K562 (cell line): ENCODE results near the gene MRPL4. TPM values are rescaled to one million over a fixed set of nuclear protein-coding genes. Genes with fewer than 3 reads are reported as not detected.

Experiments used
- ATAC-seq: fragments of 200-7000 bp; cut with Tn5 transposase; 3 replicates; pipeline ENCODE4 v1.9.1; 2020; ENCODE audit warnings: moderate library complexity
- BruUV-seq: library from RNA; stranded (reverse); fragments of 400-500 nt; replicated peaks from 2 replicates; lab custom pipeline; 2021; lab: Mats Ljungman, UMichigan
- CTCF ChIA-PET: fragments of 300-600 bp; formaldehyde crosslinking; extraction: SDS; loops from one replicate; lab custom pipeline; 2021; ENCODE audit warnings: low intra/inter-chr PET ratio; lab: Yijun Ruan, JAX
- POLR2A ChIA-PET: fragments of 300-600, 350-650 bp; sonication (Branson Sonifier 250); formaldehyde crosslinking; extraction: SDS; loops from one replicate; lab custom pipeline; 2021; ENCODE audit warnings: antibody characterized with exemption, inconsistent platforms; lab: Yijun Ruan, JAX
- DNase-seq, 4 experiments: peaks; one replicate each; pipeline versions ENCODE4 v3.0.0 to v3.0.0-alpha.2; 2011 to 2018; ENCODE audit warnings: low spot score in 3 of 4, mixed read lengths in 3 of 4; ENCODE audit errors: extremely low read depth in 1 of 4
- FAIRE-seq: peaks from 2 replicates; lab custom pipeline; 2011; peaks lifted over from hg19 to GRCh38; lab: Jason Lieb, UNC
- H2AFZ ChIP-seq: 2 replicates; pipeline ENCODE4 v1.6.0; 2011; ENCODE audit warnings: low read depth, low read length, control low read depth, inconsistent platforms
- H3K27ac ChIP-seq: fragments of 200-600 bp; 3 replicates; pipeline ENCODE4 v1.8.0; 2011; ENCODE audit warnings: low read depth, mild to moderate bottlenecking, control low read depth, inconsistent platforms, low read length, moderate library complexity, mixed read lengths; ENCODE audit errors: extremely low read depth
- H3K27me3 ChIP-seq, 2 experiments: fragments of 300-600 bp in 1 of 2; 2 replicates in 1 of 2; 3 replicates in 1 of 2; pipeline versions ENCODE4 v1.6.0 to v1.8.0; 2011; ENCODE audit warnings: inconsistent platforms in 2 of 2, low read length in 2 of 2, mild to moderate bottlenecking in 1 of 2, mixed read lengths in 1 of 2, moderate library complexity in 1 of 2; ENCODE audit not compliant: control insufficient read depth in 2 of 2, insufficient read depth in 2 of 2
- H3K36me3 ChIP-seq: fragments of 300-600 bp; 3 replicates; pipeline ENCODE4 v1.8.0; 2011; ENCODE audit warnings: mild to moderate bottlenecking, low read length, inconsistent platforms; ENCODE audit not compliant: control insufficient read depth, insufficient read depth
- H3K4me1 ChIP-seq, 2 experiments: fragments of 200-600 bp in 1 of 2; replicated peaks in 1 of 2; 2 replicates in 1 of 2; 3 replicates in 1 of 2; pipeline versions ENCODE4 v1.5.1 to v1.8.0; 2011; ENCODE audit warnings: inconsistent platforms in 2 of 2, low read length in 2 of 2, mild to moderate bottlenecking in 1 of 2, mixed read lengths in 1 of 2, moderate library complexity in 1 of 2; ENCODE audit not compliant: control insufficient read depth in 2 of 2, insufficient read depth in 2 of 2
- H3K4me2 ChIP-seq: 2 replicates; pipeline ENCODE4 v1.6.1; 2011; ENCODE audit warnings: low read length, control low read depth, inconsistent platforms, mixed read lengths; ENCODE audit not compliant: insufficient read depth
- H3K4me3 ChIP-seq: fragments of 200-600 bp; sonication (generic), shearing (Covaris generic); 2 replicates; pipeline ENCODE4 v1.5.1; 2016; ENCODE audit warnings: control low read depth, inconsistent platforms
- H3K79me2 ChIP-seq: fragments of 200-600 bp; 3 replicates; pipeline ENCODE4 v1.8.0; 2011; ENCODE audit warnings: low read length, inconsistent platforms; ENCODE audit not compliant: control insufficient read depth, insufficient read depth
- H3K9ac ChIP-seq, 2 experiments: 2 replicates each; pipeline versions ENCODE4 v1.6.0 to v1.6.1; 2011; ENCODE audit warnings: low read depth in 2 of 2, low read length in 2 of 2, control low read depth in 1 of 2, inconsistent platforms in 1 of 2, mild to moderate bottlenecking in 1 of 2, mixed read lengths in 1 of 2; ENCODE audit not compliant: insufficient read depth in 1 of 2
- H3K9me1 ChIP-seq: one replicate; pipeline ENCODE4 v1.6.0; 2011; ENCODE audit warnings: inconsistent platforms, mild to moderate bottlenecking, low read length, moderate library complexity; ENCODE audit not compliant: control insufficient read depth, insufficient read depth
- H3K9me3 ChIP-seq: replicated peaks from 2 replicates; pipeline ENCODE4 v1.5.1; 2011; ENCODE audit warnings: low read depth, low read length, inconsistent platforms; ENCODE audit not compliant: control insufficient read depth, insufficient read depth
- H4K20me1 ChIP-seq: replicated peaks from 2 replicates; pipeline ENCODE4 v1.6.1; 2011; ENCODE audit warnings: low read length, inconsistent platforms, mixed read lengths; ENCODE audit not compliant: control insufficient read depth, insufficient read depth
- BRCA1 ChIP-seq, 2 experiments: fragments of 450-650 bp in 1 of 2; sonication (generic) in 1 of 2; formaldehyde crosslinking in 1 of 2; IDR thresholded peaks; 2 replicates each; pipeline versions ENCODE4 v1.5.0 to v1.6.1; 2017 to 2020; ENCODE audit warnings: mild to moderate bottlenecking in 1 of 2, missing genetic modification reagents in 1 of 2
- CBFA2T3 ChIP-seq: fragments of 450-650 bp; IDR thresholded peaks from 2 replicates; pipeline ENCODE4 v1.6.1; 2017
- FOXA1 ChIP-seq: fragments of 450-650 bp; IDR thresholded peaks from 2 replicates; pipeline ENCODE4 v1.6.1; 2016; ENCODE audit warnings: mild to moderate bottlenecking, borderline replicate concordance
- HEY1 ChIP-seq: fragments of 250-450 bp; sonication (Bioruptor Pico); IDR thresholded peaks from 2 replicates; pipeline ENCODE4 v1.5.0; 2020; ENCODE audit warnings: mild to moderate bottlenecking, moderate library complexity, borderline replicate concordance
- KDM5B ChIP-seq: fragments of 200-600 bp; sonication (generic); IDR thresholded peaks from 2 replicates; pipeline ENCODE4 v1.6.1; 2012; ENCODE audit warnings: low read depth, mild to moderate bottlenecking, moderate library complexity, low read length, control low read depth, inconsistent platforms; ENCODE audit not compliant: insufficient replicate concordance
- MAX ChIP-seq: sonication (generic); formaldehyde crosslinking; IDR thresholded peaks from 2 replicates; pipeline ENCODE4 v1.9.0; 2022; ENCODE audit warnings: mild to moderate bottlenecking, missing genetic modification reagents
- MCM3 ChIP-seq: fragments of 450-650 bp; IDR thresholded peaks from 2 replicates; pipeline ENCODE4 v1.6.1; 2016
- POLR2H ChIP-seq: IDR thresholded peaks from 2 replicates; pipeline ENCODE4 v1.6.1; 2016; ENCODE audit warnings: missing genetic modification characterization, low read depth, mild to moderate bottlenecking, control low read depth, missing compliant biosample characterization, moderate library complexity
- RBM22 ChIP-seq: fragments of 200-400 bp; formaldehyde crosslinking; IDR thresholded peaks from 2 replicates; pipeline ENCODE4 v1.6.1; 2018; ENCODE audit warnings: low read length, low read depth; ENCODE audit not compliant: poor library complexity, severe bottlenecking
- ZNF79 ChIP-seq: fragments of 250-450 bp; sonication (Bioruptor Pico); IDR thresholded peaks from 2 replicates; pipeline ENCODE4 v1.4.0; 2020; ENCODE audit warnings: low read depth, mild to moderate bottlenecking, moderate library complexity
- WGBS: fragments of 100-300 bp; shearing (Covaris generic); methylation state at CpG from one replicate; pipeline ENCODE4 v1.1.6; 2016; ENCODE audit warnings: low coverage, mixed read lengths; ENCODE audit not compliant: insufficient coverage; ENCODE audit errors: missing lambda C conversion rate; 5-methylcytosine and 5-hydroxymethylcytosine counted together
- in situ Hi-C: fragments of 300-500 bp; cut with MboI; formaldehyde crosslinking; loops from 4 replicates; pipeline ENCODE4 v1.15.0; 2018; ENCODE audit warnings: inconsistent platforms, mixed read lengths
- intact Hi-C: fragments of 100-400 bp; cut with micrococcal nuclease; formaldehyde crosslinking; loops from 2 replicates; pipeline ENCODE4 v1.14.2; 2022
- polyA plus RNA-seq, 8 experiments: library from polyadenylated mRNA; depleted of rRNA in 4 of 8; stranded (reverse) in 5 of 8; unstranded in 3 of 8; fragments of >200 nt; fragmentation: Nextera tagmentation in 2 of 8; fragmentation: Illumina TruSeq in 1 of 8; extraction: Ambion mirVana in 2 of 8; extraction: Trizol in 1 of 8; gene quantifications; 2 replicates each; pipeline versions ENCODE4 v1.2.1 to v1.2.3, GENCODE V29; 2011 to 2014; ENCODE audit warnings: inconsistent platforms in 1 of 8, missing spikeins in 1 of 8
- total RNA-seq, 7 experiments: library from RNA; depleted of rRNA in 6 of 7; stranded (reverse); fragments of >200 nt in 6 of 7; fragmentation: Illumina TruSeq in 2 of 7; extraction: Trizol in 2 of 7; gene quantifications; 2 replicates each; pipeline versions ENCODE4 v1.2.1 to v1.2.3, GENCODE V29; 2011 to 2021; ENCODE audit warnings: low replicate concordance in 1 of 7

The MRPL4 gene
- total and polyA plus RNA-seq, 9 of the 15 experiments (the other 6 are each of a cell fraction or from before 2014, with no cell fraction given) = 1.4 to 239 (median 64.9) TPM

GRCh38 chr19:10227026-10227971 is 24.7 kb upstream of the MRPL4 start (continued):
- TF ChIP-seq CBFA2T3 (no peak), KDM5B (no peak), FOXA1 (no peak), RBM22 (no peak), HEY1 (no peak), ZNF79 (no peak), BRCA1 (IDR thresholded peaks at IDR 0.05) (no peak), BRCA1 (CRISPR knock-in tag; IDR thresholded peaks at IDR 0.05) (no peak), MCM3 (no peak)

GRCh38 chr19:10228393-10228792 is 23.6 kb upstream of the MRPL4 start:
- no TSS peak for BruUV-seq
- POLR2A ChIA-PET = no interaction called here
- peaks cover 11% of the 10 kb centered on the region; the same call in 1 of the 3 replicates for H3K36me3 ChIP-seq
- WGBS = 77% methylated on average over 5 of the region's 5 CpGs
- TF ChIP-seq POLR2H (tag) (no peak), MAX (CRISPR knock-in tag) (0 out of 2 replicates have a peak, but pooled peaks have one; percentile 6)
- no peak overlapping the region for H2AFZ ChIP-seq
- H3K27ac ChIP-seq = no peak overlapping the region
- no peaks in the 10 kb centered on the region for H3K9me1 ChIP-seq
- H3K4me3 ChIP-seq = no peak overlapping the region
- no peak for FAIRE-seq
- CTCF ChIA-PET = interaction anchor here (2.0 kb wide), 1 partner anchor 22 kb away, joined by 8 read pairs; no protein-coding TSS in a partner anchor
- no peak for ATAC-seq
- H3K9me3 ChIP-seq = no peaks in the 10 kb centered on the region
- in situ Hi-C loops = no loop called here
- no peak overlapping the region; a peak in 1 of 4 replicates for H3K9ac ChIP-seq
- intact Hi-C loops = no loop called here
- peaks cover 22 to 41% of the 10 kb centered on the region in 2 experiments; a peak in 4 of 5 replicates for H3K4me1 ChIP-seq
- H3K4me2 ChIP-seq = no peak overlapping the region
- peaks cover 17% of the 10 kb centered on the region for H3K79me2 ChIP-seq
- no peak for DNase-seq
- no peaks in the 10 kb centered on the region for H3K27me3 ChIP-seq
- H4K20me1 ChIP-seq = 0 out of 2 replicates have a peak, but pooled peaks cover 4% of the 10 kb centered on the region
